ENCODE data around the gene TFPI. TPM values are rescaled to one million over a fixed set of nuclear protein-coding genes. Genes with fewer than 3 reads are reported as not detected.

The TFPI gene
- total RNA-seq, 4 donors from 2014 or later: 42.6 to 141 (median 66.1) TPM

- Histone ChIP-seq H3K27me3 (no peaks in the 10 kb centered on the region), H3K27ac (peak overlapping the region in 3 of 4 donors; percentile 15 to 72 (median 48)), H3K36me3 (no peaks in the 10 kb centered on the region), H3K9me3 (no peaks in the 10 kb centered on the region), H3K4me1 (peaks cover 0 to 15% (median 0%) of the 10 kb centered on the region in 3 donors), H3K4me3 (no peak overlapping the region)
- ATAC-seq: no peak
- WGBS, 2 donors (ENCODE audit: low coverage in 1 of 2): 88% methylated on average over 1 of the region's 1 CpG
- TF ChIP-seq CTCF (IDR thresholded peaks at IDR 0.05) (no peak), POLR2A (IDR thresholded peaks at IDR 0.05) (no peak), POLR2AphosphoS5 (IDR thresholded peaks at IDR 0.05) (no peak), EP300 (IDR thresholded peaks at IDR 0.05) (no peak)
These were observed 7.4 kb downstream of the TFPI start for GRCh38 chr2:187546762-187547333.

GRCh38 chr2:187545238-187545751 lies 8.9 kb downstream of the TFPI start:
- H3K9me3 ChIP-seq: no peaks in the 10 kb centered on the region
- TF ChIP-seq EP300 (IDR thresholded peaks at IDR 0.05) (no peak), POLR2AphosphoS5 (IDR thresholded peaks at IDR 0.05) (no peak), CTCF (IDR thresholded peaks at IDR 0.05) (no peak), POLR2A (IDR thresholded peaks at IDR 0.05) (no peak)
- H3K4me1 ChIP-seq: peaks cover 0 to 17% (median 0%) of the 10 kb centered on the region in 3 donors
- no peak for ATAC-seq
- 71 to 75% methylated on average over 1 of the region's 1 CpG for WGBS, 2 donors (ENCODE audit: low coverage in 1 of 2)
- no peak overlapping the region for H3K27ac ChIP-seq
- H3K4me3 ChIP-seq: no peak overlapping the region
- no peaks in the 10 kb centered on the region for H3K27me3 ChIP-seq
- H3K36me3 ChIP-seq: no peaks in the 10 kb centered on the region

GRCh38 chr2:187544371-187545080 lies 9.7 kb downstream of the TFPI start:
- H3K27ac ChIP-seq: peak overlapping the region in 2 of 4 donors; percentile 39 to 52
- WGBS, 2 donors (ENCODE audit: low coverage in 1 of 2): 81 to 91% methylated on average over 9 to 16 of the region's 16 CpGs
- H3K27me3 ChIP-seq: no peaks in the 10 kb centered on the region
- no peak overlapping the region for H3K4me3 ChIP-seq
- no peak for ATAC-seq
- TF ChIP-seq POLR2AphosphoS5 (IDR thresholded peaks at IDR 0.05) (no peak), CTCF (IDR thresholded peaks at IDR 0.05) (no peak), POLR2A (IDR thresholded peaks at IDR 0.05) (no peak), EP300 (IDR thresholded peaks at IDR 0.05) (no peak)
- H3K9me3 ChIP-seq: no peaks in the 10 kb centered on the region
- no peaks in the 10 kb centered on the region for H3K36me3 ChIP-seq
- peaks cover 0 to 17% (median 0%) of the 10 kb centered on the region in 3 donors for H3K4me1 ChIP-seq

- H3K9me3 ChIP-seq: no peaks in the 10 kb centered on the region
- no peak for ATAC-seq
- no peaks in the 10 kb centered on the region for H3K27me3 ChIP-seq
- H3K4me1 ChIP-seq: peaks cover 0 to 17% (median 0%) of the 10 kb centered on the region in 3 donors
- peak overlapping the region in 2 of 4 donors; percentile 14 to 52 for H3K27ac ChIP-seq
- no peaks in the 10 kb centered on the region for H3K36me3 ChIP-seq
- no peak overlapping the region for H3K4me3 ChIP-seq
- TF ChIP-seq POLR2A (IDR thresholded peaks at IDR 0.05) (no peak), CTCF (IDR thresholded peaks at IDR 0.05) (no peak), POLR2AphosphoS5 (IDR thresholded peaks at IDR 0.05) (no peak), EP300 (IDR thresholded peaks at IDR 0.05) (no peak)
These were observed 10.7 kb downstream of the TFPI start for GRCh38 chr2:187543488-187543887.
